SK-N-SH (cell line): Measurements from ENCODE around the gene GDPD4. TPM values are rescaled to one million over a fixed set of nuclear protein-coding genes. Genes with fewer than 3 reads are reported as not detected.
A peak's percentile ranks its signal among the peaks of the same experiment; 100 is the strongest.

Experiments
- CTCF ChIA-PET: fragments of 300-600, 350-600 bp; formaldehyde crosslinking; extraction: SDS; loops from one replicate; lab custom pipeline; 2021; lab: Yijun Ruan, JAX
- POLR2A ChIA-PET: fragments of 350-600 bp; sonication (Branson Sonifier 250); formaldehyde crosslinking; extraction: SDS; loops from one replicate; lab custom pipeline; 2020; ENCODE audit warnings: antibody characterized with exemption, inconsistent platforms; lab: Yijun Ruan, JAX
- DNase-seq: peaks from one replicate; pipeline ENCODE4 v3.0.0; 2012
- H2AFZ ChIP-seq: fragments of 200-600 bp; sonication (generic); 2 replicates; pipeline ENCODE4 v1.8.1; 2016; ENCODE audit warnings: antibody characterized with exemption, mild to moderate bottlenecking, low read depth
- H3F3A ChIP-seq: fragments of 200-600 bp; sonication (generic); replicated peaks from 2 replicates; pipeline ENCODE3; 2016; ENCODE audit warnings: antibody characterized with exemption, mild to moderate bottlenecking; ENCODE audit not compliant: insufficient read depth
- H3K27ac ChIP-seq, 2 experiments: fragments of 200-500 bp in 1 of 2; fragments of 200-600 bp in 1 of 2; sonication (Bioruptor generic) in 1 of 2; sonication (generic), shearing (Covaris generic) in 1 of 2; 2 replicates each; pipeline versions ENCODE4 v1.5.1 to v1.6.1; 2014 to 2016; ENCODE audit warnings: low read depth in 2 of 2, inconsistent platforms in 1 of 2, low read length in 1 of 2, mild to moderate bottlenecking in 1 of 2, mixed read lengths in 1 of 2
- H3K27me3 ChIP-seq: fragments of 200-600 bp; sonication (generic), shearing (Covaris generic); 2 replicates; pipeline ENCODE4 v1.6.1; 2016; ENCODE audit warnings: mixed run types; ENCODE audit not compliant: insufficient read depth
- H3K36me3 ChIP-seq, 2 experiments: fragments of 200-500 bp in 1 of 2; fragments of 200-600 bp in 1 of 2; sonication (Bioruptor generic) in 1 of 2; sonication (generic) in 1 of 2; replicated peaks in 1 of 2; 2 replicates each; pipeline versions ENCODE3 to v1.5.1; 2014 to 2016; ENCODE audit warnings: low read length in 1 of 2, mild to moderate bottlenecking in 1 of 2; ENCODE audit not compliant: insufficient read depth in 2 of 2, control insufficient read depth in 1 of 2
- H3K4me1 ChIP-seq, 2 experiments: fragments of 200-500 bp in 1 of 2; fragments of 200-600 bp in 1 of 2; sonication (Bioruptor generic) in 1 of 2; sonication (generic), shearing (Covaris generic) in 1 of 2; 2 replicates each; pipeline versions ENCODE4 v1.5.1 to v1.6.1; 2014 to 2016; ENCODE audit warnings: low read depth in 1 of 2, low read length in 1 of 2, mixed run types in 1 of 2; ENCODE audit not compliant: insufficient read depth in 2 of 2, control insufficient read depth in 1 of 2
- H3K4me2 ChIP-seq: fragments of 200-600 bp; sonication (generic), shearing (Covaris generic); 2 replicates; pipeline ENCODE4 v1.6.1; 2017; ENCODE audit warnings: mixed run types
- H3K4me3 ChIP-seq, 2 experiments: fragments of 200-500 bp in 1 of 2; fragments of 200-600 bp in 1 of 2; sonication (Bioruptor generic) in 1 of 2; sonication (generic), shearing (Covaris generic) in 1 of 2; 2 replicates each; pipeline versions ENCODE4 v1.5.1 to v1.8.1; 2014 to 2016; ENCODE audit warnings: low read depth in 2 of 2, inconsistent platforms in 1 of 2, low read length in 1 of 2, mild to moderate bottlenecking in 1 of 2, mixed read lengths in 1 of 2, moderate library complexity in 1 of 2
- H3K79me2 ChIP-seq: fragments of 200-600 bp; sonication (generic); 2 replicates; pipeline ENCODE4 v1.8.1; 2017; ENCODE audit warnings: mild to moderate bottlenecking; ENCODE audit not compliant: insufficient read depth
- H3K9ac ChIP-seq: fragments of 200-600 bp; sonication (generic); 2 replicates; pipeline ENCODE4 v1.6.1; 2017; ENCODE audit warnings: mixed run types
- H3K9me2 ChIP-seq: fragments of 200-600 bp; sonication (generic); 2 replicates; pipeline ENCODE4 v1.6.1; 2017; ENCODE audit warnings: mixed run types
- H3K9me3 ChIP-seq: fragments of 200-600 bp; sonication (generic); 2 replicates; pipeline ENCODE4 v1.6.1; 2017; ENCODE audit warnings: mixed run types, mild to moderate bottlenecking, moderate library complexity
- H4K20me1 ChIP-seq: fragments of 200-600 bp; sonication (generic); 2 replicates; pipeline ENCODE4 v1.6.1; 2017; ENCODE audit warnings: mild to moderate bottlenecking, mixed run types; ENCODE audit not compliant: insufficient read depth
- EP300 ChIP-seq, 2 experiments: IDR thresholded peaks; 2 replicates each; pipeline versions ENCODE4 v1.4.0 to v1.6.1; 2012; ENCODE audit warnings: borderline replicate concordance in 1 of 2, low read depth in 1 of 2, low read length in 1 of 2
- EZH2phosphoT487 ChIP-seq: fragments of 200-600 bp; sonication (generic); IDR thresholded peaks from 2 replicates; pipeline ENCODE4 v1.6.1; 2017; ENCODE audit warnings: low read depth, mixed run types, mild to moderate bottlenecking, antibody characterized with exemption, moderate library complexity, borderline replicate concordance
- FOXM1 ChIP-seq: IDR thresholded peaks from 2 replicates; pipeline ENCODE4 v1.4.0; 2012; ENCODE audit warnings: low read depth, mild to moderate bottlenecking
- GATA2 ChIP-seq: sonication (generic); formaldehyde crosslinking; IDR thresholded peaks from 2 replicates; pipeline ENCODE4 v1.5.0; 2020; ENCODE audit warnings: mild to moderate bottlenecking, missing genetic modification reagents
- IRF3 ChIP-seq: fragments of 150-350 bp; IDR thresholded peaks from 2 replicates; pipeline ENCODE4 v1.6.1; 2016; ENCODE audit warnings: mild to moderate bottlenecking, low read depth, low read length
- NRF1 ChIP-seq: IDR thresholded peaks from 2 replicates; pipeline ENCODE4 v1.6.1; 2012; ENCODE audit warnings: low read depth, mild to moderate bottlenecking, low read length
- POLR2AphosphoS5 ChIP-seq: IDR thresholded peaks from 2 replicates; pipeline ENCODE4 v1.6.1; 2012; ENCODE audit warnings: low read depth, low read length
- SIN3A ChIP-seq: IDR thresholded peaks from 2 replicates; pipeline ENCODE4 v1.6.1; 2012; ENCODE audit warnings: low read depth, mild to moderate bottlenecking, low read length, moderate library complexity, borderline replicate concordance
- TEAD4 ChIP-seq: IDR thresholded peaks from 2 replicates; pipeline ENCODE4 v1.4.0; 2012; ENCODE audit warnings: mild to moderate bottlenecking, borderline replicate concordance; ENCODE audit not compliant: insufficient read depth
- YY1 ChIP-seq: IDR thresholded peaks from 2 replicates; pipeline ENCODE4 v1.4.0; 2012; ENCODE audit warnings: low read depth, mild to moderate bottlenecking
- WGBS: methylation state at CpG from one replicate; pipeline ENCODE4 v1.1.6; 2017; ENCODE audit warnings: low lambda C conversion rate; 5-methylcytosine and 5-hydroxymethylcytosine counted together
- polyA plus RNA-seq, 3 experiments: library from polyadenylated mRNA; depleted of rRNA; stranded (reverse); fragments of >200 nt; gene quantifications; 2 replicates each; pipeline ENCODE4 v1.2.3, GENCODE V29; 2012
- TF ChIP-seq, protein P1 (sequence below): fragments of 200-600 bp; sonication (generic); IDR thresholded peaks from 2 replicates; pipeline ENCODE4 v1.6.1; 2017; ENCODE audit warnings: antibody characterized with exemption, mild to moderate bottlenecking, moderate library complexity

Gene GDPD4
- polyA plus RNA-seq, 1 of the 3 experiments (the other 2 are of a cell fraction): not detected

GRCh38 chr11:77278595-77279506, 22.6 kb downstream of the GDPD4 start:
- WGBS: 67% methylated on average over 2 of the region's 2 CpGs
- TF ChIP-seq, protein P1, sequence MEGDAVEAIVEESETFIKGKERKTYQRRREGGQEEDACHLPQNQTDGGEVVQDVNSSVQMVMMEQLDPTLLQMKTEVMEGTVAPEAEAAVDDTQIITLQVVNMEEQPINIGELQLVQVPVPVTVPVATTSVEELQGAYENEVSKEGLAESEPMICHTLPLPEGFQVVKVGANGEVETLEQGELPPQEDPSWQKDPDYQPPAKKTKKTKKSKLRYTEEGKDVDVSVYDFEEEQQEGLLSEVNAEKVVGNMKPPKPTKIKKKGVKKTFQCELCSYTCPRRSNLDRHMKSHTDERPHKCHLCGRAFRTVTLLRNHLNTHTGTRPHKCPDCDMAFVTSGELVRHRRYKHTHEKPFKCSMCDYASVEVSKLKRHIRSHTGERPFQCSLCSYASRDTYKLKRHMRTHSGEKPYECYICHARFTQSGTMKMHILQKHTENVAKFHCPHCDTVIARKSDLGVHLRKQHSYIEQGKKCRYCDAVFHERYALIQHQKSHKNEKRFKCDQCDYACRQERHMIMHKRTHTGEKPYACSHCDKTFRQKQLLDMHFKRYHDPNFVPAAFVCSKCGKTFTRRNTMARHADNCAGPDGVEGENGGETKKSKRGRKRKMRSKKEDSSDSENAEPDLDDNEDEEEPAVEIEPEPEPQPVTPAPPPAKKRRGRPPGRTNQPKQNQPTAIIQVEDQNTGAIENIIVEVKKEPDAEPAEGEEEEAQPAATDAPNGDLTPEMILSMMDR: no peak
- TF ChIP-seq EP300 (IDR thresholded peaks at IDR 0.05; ENCODE audit: borderline replicate concordance in 1 of 2, low read depth in 1 of 2, low read length in 1 of 2) (no peak), GATA2 (no peak), FOXM1 (no peak), NRF1 (no peak), IRF3 (no peak), TEAD4 (no peak), EZH2phosphoT487 (no peak), YY1 (no peak), SIN3A (no peak)
- Histone ChIP-seq H3F3A (no peaks in the 10 kb centered on the region), H3K9me2 (no peaks in the 10 kb centered on the region), H3K36me3 (no peaks in the 10 kb centered on the region), H3K4me2 (no peak overlapping the region), H4K20me1 (no peaks in the 10 kb centered on the region), H3K4me1 (no peaks in the 10 kb centered on the region), H3K79me2 (no peaks in the 10 kb centered on the region), H3K9ac (no peak overlapping the region), H3K27me3 (no peaks in the 10 kb centered on the region), H3K27ac (no peak overlapping the region), H3K4me3 (no peak overlapping the region), H3K9me3 (0 out of 2 replicates have a peak, but pooled peaks cover 6% of the 10 kb centered on the region), H2AFZ (peak overlapping the region; percentile 57; the same call in 1 of the 2 replicates)
- ChIA-PET POLR2A (interaction anchor here (0.6 kb wide), 1 partner anchor 9 kb away, joined by 3 read pairs; no protein-coding TSS in a partner anchor), CTCF (interaction anchor here (0.6 kb wide), 1 partner anchor 16 kb away, joined by 3 read pairs; no protein-coding TSS in a partner anchor)
- no peak for DNase-seq

GRCh38 chr11:77276271-77276670, 25.2 kb downstream of the GDPD4 start:
- Histone ChIP-seq H3K9me3 (0 out of 2 replicates have a peak, but pooled peaks cover 6% of the 10 kb centered on the region), H3K4me1 (no peaks in the 10 kb centered on the region), H3K9me2 (no peaks in the 10 kb centered on the region), H3K79me2 (no peaks in the 10 kb centered on the region), H3K4me2 (no peak overlapping the region)
- no peak for DNase-seq
- no peak for TF ChIP-seq POLR2AphosphoS5
- TF ChIP-seq, all 33 proteins: peak for 0
- WGBS: 87% methylated on average over 2 of the region's 2 CpGs
- ChIA-PET CTCF (no interaction called here), POLR2A (no interaction called here)
- Histone ChIP-seq H3K4me3 (no peak overlapping the region), H4K20me1 (no peaks in the 10 kb centered on the region), H3K36me3 (no peaks in the 10 kb centered on the region), H3K27me3 (no peaks in the 10 kb centered on the region), H3K9ac (no peak overlapping the region), H3F3A (no peaks in the 10 kb centered on the region), H2AFZ (no peak overlapping the region), H3K27ac (no peak overlapping the region)
